WTC11 (cell line): ENCODE results near the gene WDR91. TPM values are rescaled to one million over a fixed set of nuclear protein-coding genes. Genes with fewer than 3 reads are reported as not detected.

Experiments used
- ATAC-seq: fragments of 200-7000 bp; cut with Tn5 transposase; 2 replicates; pipeline ENCODE4 v1.10.0; 2021; ENCODE audit warnings: mild to moderate bottlenecking, moderate library complexity
- CTCF ChIA-PET: fragments of 300-600 bp; sonication (Branson Sonifier 250); formaldehyde crosslinking; loops from one replicate; lab custom pipeline; 2021; ENCODE audit warnings: antibody characterized with exemption; lab: Charles Lee
- POLR2A ChIA-PET: fragments of 350-600 bp; sonication (Branson Sonifier 250); formaldehyde crosslinking; loops from one replicate; lab custom pipeline; 2021; ENCODE audit warnings: antibody characterized with exemption; lab: Charles Lee
- DNase-seq: peaks from one replicate; pipeline ENCODE4 v3.0.0; 2021; ENCODE audit warnings: low spot score
- H3K27ac Mint-ChIP-seq: 2 replicates; pipeline ENCODE4 v1.8.0; 2021; ENCODE audit warnings: mixed read lengths
- H3K27me3 Mint-ChIP-seq: 2 replicates; pipeline ENCODE4 v1.8.0; 2021; ENCODE audit warnings: low read depth, mild to moderate bottlenecking, moderate library complexity, mixed read lengths
- H3K36me3 Mint-ChIP-seq: 2 replicates; pipeline ENCODE4 v1.8.0; 2021; ENCODE audit warnings: mixed read lengths
- H3K4me1 Mint-ChIP-seq: 2 replicates; pipeline ENCODE4 v1.8.0; 2022; ENCODE audit warnings: mixed read lengths
- H3K4me3 Mint-ChIP-seq: 2 replicates; pipeline ENCODE4 v1.8.0; 2021; ENCODE audit warnings: mild to moderate bottlenecking, moderate library complexity, mixed read lengths
- H3K9me3 Mint-ChIP-seq: 2 replicates; pipeline ENCODE4 v1.8.0; 2021; ENCODE audit warnings: mixed read lengths
- CBFB ChIP-seq: sonication (generic); formaldehyde crosslinking; IDR thresholded peaks from 2 replicates; pipeline ENCODE4 v1.8.1; 2022; ENCODE audit warnings: mild to moderate bottlenecking, low read depth, missing genetic modification reagents
- FOXK1 ChIP-seq: sonication (generic); formaldehyde crosslinking; IDR thresholded peaks from 2 replicates; pipeline ENCODE4 v1.8.0; 2022; ENCODE audit warnings: mild to moderate bottlenecking, moderate library complexity, missing genetic modification reagents
- GTF2I ChIP-seq: fragments of 250-450 bp; sonication (Bioruptor Pico); conservative IDR thresholded peaks from 2 replicates; pipeline ENCODE4 v1.4.0; 2021; ENCODE audit warnings: mild to moderate bottlenecking
- MYBL2 ChIP-seq: sonication (generic); formaldehyde crosslinking; IDR thresholded peaks from 2 replicates; pipeline ENCODE4 v1.8.1; 2023; ENCODE audit warnings: mild to moderate bottlenecking, moderate library complexity, missing genetic modification reagents
- NR1H2 ChIP-seq: sonication (generic); formaldehyde crosslinking; IDR thresholded peaks from 2 replicates; pipeline ENCODE4 v1.9.0; 2021; ENCODE audit warnings: mild to moderate bottlenecking, moderate library complexity, missing genetic modification reagents
- RELA ChIP-seq: sonication (generic); formaldehyde crosslinking; IDR thresholded peaks from 2 replicates; pipeline ENCODE4 v1.8.1; 2022; ENCODE audit warnings: missing genetic modification reagents, mild to moderate bottlenecking, borderline replicate concordance
- RORB ChIP-seq: fragments of 250-450 bp; sonication (Bioruptor Pico); IDR thresholded peaks from 2 replicates; pipeline ENCODE4 v1.9.0; 2021; ENCODE audit warnings: mild to moderate bottlenecking
- SOX15 ChIP-seq: fragments of 250-450 bp; sonication (Bioruptor Pico); IDR thresholded peaks from 2 replicates; pipeline ENCODE4 v1.9.0; 2021; ENCODE audit warnings: mild to moderate bottlenecking
- STAT6 ChIP-seq: sonication (generic); formaldehyde crosslinking; conservative IDR thresholded peaks from 2 replicates; pipeline ENCODE4 v1.8.1; 2023; ENCODE audit warnings: mild to moderate bottlenecking, low read depth, missing genetic modification reagents, moderate library complexity
- TCF7 ChIP-seq: sonication (generic); formaldehyde crosslinking; IDR thresholded peaks from 2 replicates; pipeline ENCODE4 v1.8.0; 2022; ENCODE audit warnings: mild to moderate bottlenecking, low read depth, missing genetic modification reagents, moderate library complexity
- TEAD1 ChIP-seq: sonication (generic); formaldehyde crosslinking; IDR thresholded peaks from 2 replicates; pipeline ENCODE4 v1.8.0; 2022; ENCODE audit warnings: mild to moderate bottlenecking, missing genetic modification reagents
- TP53 ChIP-seq: sonication (generic); formaldehyde crosslinking; IDR thresholded peaks from 2 replicates; pipeline ENCODE4 v1.8.1; 2023; ENCODE audit warnings: mild to moderate bottlenecking, missing genetic modification reagents
- ZBTB21 ChIP-seq: sonication (generic); formaldehyde crosslinking; IDR thresholded peaks from 2 replicates; pipeline ENCODE4 v1.8.1; 2023; ENCODE audit warnings: mild to moderate bottlenecking, missing genetic modification reagents, borderline replicate concordance
- ZMAT4 ChIP-seq: fragments of 250-450 bp; sonication (Bioruptor Pico); IDR thresholded peaks from 2 replicates; pipeline ENCODE4 v1.9.0; 2021; ENCODE audit warnings: mild to moderate bottlenecking
- ZNF263 ChIP-seq: sonication (generic); formaldehyde crosslinking; IDR thresholded peaks from 2 replicates; pipeline ENCODE4 v1.8.1; 2022; ENCODE audit warnings: low read depth, mild to moderate bottlenecking, moderate library complexity, missing genetic modification reagents
- total RNA-seq: library from RNA; stranded (reverse); gene quantifications from 3 replicates; pipeline ENCODE4 v1.2.3, GENCODE V29; 2021
- TF ChIP-seq, protein P1 (sequence below): sonication (generic); formaldehyde crosslinking; IDR thresholded peaks from 2 replicates; pipeline ENCODE4 v1.8.0; 2022; ENCODE audit warnings: mild to moderate bottlenecking, missing genetic modification reagents
- TF ChIP-seq, protein P2 (sequence below): sonication (generic); formaldehyde crosslinking; IDR thresholded peaks from 2 replicates; pipeline ENCODE4 v1.8.0; 2023; ENCODE audit warnings: missing genetic modification reagents, mild to moderate bottlenecking, borderline replicate concordance
- TF ChIP-seq, protein P3 (sequence below): sonication (generic); formaldehyde crosslinking; IDR thresholded peaks from 2 replicates; pipeline ENCODE4 v1.8.1; 2023; ENCODE audit warnings: mild to moderate bottlenecking, missing genetic modification reagents, moderate library complexity

The WDR91 gene
- total RNA-seq, 1 experiment from 2014 or later: 12.0 TPM

GRCh38 chr7:135195968-135196629, 15.2 kb downstream of the WDR91 start:
- ChIA-PET CTCF (no interaction called here), POLR2A (no interaction called here)
- DNase-seq (no peak), ATAC-seq (no peak)
- Mint-ChIP-seq H3K36me3 (peaks cover 28% of the 10 kb centered on the region), H3K9me3 (no peaks in the 10 kb centered on the region), H3K4me1 (peaks cover 16% of the 10 kb centered on the region), H3K4me3 (no peak overlapping the region), H3K27ac (no peak overlapping the region), H3K27me3 (no peaks in the 10 kb centered on the region)
- no peak for TF ChIP-seq NR1H2
- no peak for TF ChIP-seq RELA
- TF ChIP-seq STAT6 (CRISPR knock-in tag): no peak

GRCh38 chr7:135195156-135195555, 16.2 kb downstream of the WDR91 start:
- Mint-ChIP-seq H3K4me1 (peaks cover 8% of the 10 kb centered on the region), H3K36me3 (peaks cover 28% of the 10 kb centered on the region), H3K27me3 (no peaks in the 10 kb centered on the region), H3K9me3 (no peaks in the 10 kb centered on the region), H3K27ac (no peak overlapping the region), H3K4me3 (no peak overlapping the region)
- CTCF ChIA-PET: interaction anchor here (1.3 kb wide), 1 partner anchor 79 kb away, joined by 3 read pairs; no protein-coding TSS in a partner anchor
- no peak for DNase-seq
- POLR2A ChIA-PET: no interaction called here
- ATAC-seq: no peak
- TF ChIP-seq, protein P1, sequence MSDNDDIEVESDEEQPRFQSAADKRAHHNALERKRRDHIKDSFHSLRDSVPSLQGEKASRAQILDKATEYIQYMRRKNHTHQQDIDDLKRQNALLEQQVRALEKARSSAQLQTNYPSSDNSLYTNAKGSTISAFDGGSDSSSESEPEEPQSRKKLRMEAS (CRISPR knock-in tag): no peak
- TF ChIP-seq CBFB: no peak
- TF ChIP-seq, protein P2, sequence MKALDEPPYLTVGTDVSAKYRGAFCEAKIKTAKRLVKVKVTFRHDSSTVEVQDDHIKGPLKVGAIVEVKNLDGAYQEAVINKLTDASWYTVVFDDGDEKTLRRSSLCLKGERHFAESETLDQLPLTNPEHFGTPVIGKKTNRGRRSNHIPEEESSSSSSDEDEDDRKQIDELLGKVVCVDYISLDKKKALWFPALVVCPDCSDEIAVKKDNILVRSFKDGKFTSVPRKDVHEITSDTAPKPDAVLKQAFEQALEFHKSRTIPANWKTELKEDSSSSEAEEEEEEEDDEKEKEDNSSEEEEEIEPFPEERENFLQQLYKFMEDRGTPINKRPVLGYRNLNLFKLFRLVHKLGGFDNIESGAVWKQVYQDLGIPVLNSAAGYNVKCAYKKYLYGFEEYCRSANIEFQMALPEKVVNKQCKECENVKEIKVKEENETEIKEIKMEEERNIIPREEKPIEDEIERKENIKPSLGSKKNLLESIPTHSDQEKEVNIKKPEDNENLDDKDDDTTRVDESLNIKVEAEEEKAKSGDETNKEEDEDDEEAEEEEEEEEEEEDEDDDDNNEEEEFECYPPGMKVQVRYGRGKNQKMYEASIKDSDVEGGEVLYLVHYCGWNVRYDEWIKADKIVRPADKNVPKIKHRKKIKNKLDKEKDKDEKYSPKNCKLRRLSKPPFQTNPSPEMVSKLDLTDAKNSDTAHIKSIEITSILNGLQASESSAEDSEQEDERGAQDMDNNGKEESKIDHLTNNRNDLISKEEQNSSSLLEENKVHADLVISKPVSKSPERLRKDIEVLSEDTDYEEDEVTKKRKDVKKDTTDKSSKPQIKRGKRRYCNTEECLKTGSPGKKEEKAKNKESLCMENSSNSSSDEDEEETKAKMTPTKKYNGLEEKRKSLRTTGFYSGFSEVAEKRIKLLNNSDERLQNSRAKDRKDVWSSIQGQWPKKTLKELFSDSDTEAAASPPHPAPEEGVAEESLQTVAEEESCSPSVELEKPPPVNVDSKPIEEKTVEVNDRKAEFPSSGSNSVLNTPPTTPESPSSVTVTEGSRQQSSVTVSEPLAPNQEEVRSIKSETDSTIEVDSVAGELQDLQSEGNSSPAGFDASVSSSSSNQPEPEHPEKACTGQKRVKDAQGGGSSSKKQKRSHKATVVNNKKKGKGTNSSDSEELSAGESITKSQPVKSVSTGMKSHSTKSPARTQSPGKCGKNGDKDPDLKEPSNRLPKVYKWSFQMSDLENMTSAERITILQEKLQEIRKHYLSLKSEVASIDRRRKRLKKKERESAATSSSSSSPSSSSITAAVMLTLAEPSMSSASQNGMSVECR (CRISPR knock-in tag): no peak
- no peak for TF ChIP-seq NR1H2
- TF ChIP-seq ZBTB21 (CRISPR knock-in tag): no peak
- no peak for TF ChIP-seq TEAD1 (CRISPR knock-in tag)
- TF ChIP-seq ZNF263 (CRISPR knock-in tag): no peak
- TF ChIP-seq, protein P3, sequence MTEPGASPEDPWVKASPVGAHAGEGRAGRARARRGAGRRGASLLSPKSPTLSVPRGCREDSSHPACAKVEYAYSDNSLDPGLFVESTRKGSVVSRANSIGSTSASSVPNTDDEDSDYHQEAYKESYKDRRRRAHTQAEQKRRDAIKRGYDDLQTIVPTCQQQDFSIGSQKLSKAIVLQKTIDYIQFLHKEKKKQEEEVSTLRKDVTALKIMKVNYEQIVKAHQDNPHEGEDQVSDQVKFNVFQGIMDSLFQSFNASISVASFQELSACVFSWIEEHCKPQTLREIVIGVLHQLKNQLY (CRISPR knock-in tag): no peak
- no peak for TF ChIP-seq SOX15
- TF ChIP-seq FOXK1: no peak
- no peak for TF ChIP-seq ZMAT4
- TF ChIP-seq RORB: no peak
- TF ChIP-seq TCF7 (CRISPR knock-in tag): no peak
- TF ChIP-seq MYBL2 (CRISPR knock-in tag): no peak
- no peak for TF ChIP-seq TP53 (CRISPR knock-in tag)
- TF ChIP-seq GTF2I: no peak
